Body of pancreas (tissue), 4 donors: ENCODE measurements around the gene GAB2.

Source experiments
- POLR2A ChIP-seq, 3 donors: fragments of 450-650 bp; IDR thresholded peaks; one replicate each; pipeline ENCODE4 v1.6.1; 2016; ENCODE audit warnings: antibody characterized with exemption in 3 of 3, mild to moderate bottlenecking in 2 of 3
- TF ChIP-seq, protein P1 (sequence below), 7 experiments: fragments of 450-650 bp in 4 of 7; fragments of 200-600 bp in 3 of 7; sonication (generic) in 3 of 7; IDR thresholded peaks; one replicate each; pipeline ENCODE4 v1.5.1; 2016 to 2019; ENCODE audit warnings: antibody characterized with exemption in 7 of 7

GRCh38 chr11:78336877-78337553 is 80.6 kb downstream of the GAB2 start:
- TF ChIP-seq, protein P1, sequence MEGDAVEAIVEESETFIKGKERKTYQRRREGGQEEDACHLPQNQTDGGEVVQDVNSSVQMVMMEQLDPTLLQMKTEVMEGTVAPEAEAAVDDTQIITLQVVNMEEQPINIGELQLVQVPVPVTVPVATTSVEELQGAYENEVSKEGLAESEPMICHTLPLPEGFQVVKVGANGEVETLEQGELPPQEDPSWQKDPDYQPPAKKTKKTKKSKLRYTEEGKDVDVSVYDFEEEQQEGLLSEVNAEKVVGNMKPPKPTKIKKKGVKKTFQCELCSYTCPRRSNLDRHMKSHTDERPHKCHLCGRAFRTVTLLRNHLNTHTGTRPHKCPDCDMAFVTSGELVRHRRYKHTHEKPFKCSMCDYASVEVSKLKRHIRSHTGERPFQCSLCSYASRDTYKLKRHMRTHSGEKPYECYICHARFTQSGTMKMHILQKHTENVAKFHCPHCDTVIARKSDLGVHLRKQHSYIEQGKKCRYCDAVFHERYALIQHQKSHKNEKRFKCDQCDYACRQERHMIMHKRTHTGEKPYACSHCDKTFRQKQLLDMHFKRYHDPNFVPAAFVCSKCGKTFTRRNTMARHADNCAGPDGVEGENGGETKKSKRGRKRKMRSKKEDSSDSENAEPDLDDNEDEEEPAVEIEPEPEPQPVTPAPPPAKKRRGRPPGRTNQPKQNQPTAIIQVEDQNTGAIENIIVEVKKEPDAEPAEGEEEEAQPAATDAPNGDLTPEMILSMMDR (IDR thresholded peaks at IDR 0.05): no peak
- TF ChIP-seq POLR2A (IDR thresholded peaks at IDR 0.05): no peak
